Left renal pelvis (tissue), 4 donors: ENCODE measurements around the gene PSMC4. TPM values are rescaled to one million over a fixed set of nuclear protein-coding genes. Genes with fewer than 3 reads are reported as not detected.

Source experiments
- polyA plus RNA-seq, 4 donors: library from polyadenylated mRNA; unstranded; fragments of 120-200 nt; gene quantifications; one replicate each; pipeline ENCODE4 v1.2.1, GENCODE V29; 2013; ENCODE audit not compliant: insufficient read length in 4 of 4

The PSMC4 gene
- polyA plus RNA-seq, 4 donors: 55.3 to 103 (median 85.8) TPM

Other genes with a start within 250 kb of the PSMC4 start
- 1 to 10 TPM; 1.1 to 5.5 (median 1.5) TPM for gene CLC, start 233.1 kb upstream of the PSMC4 start, polyA plus RNA-seq
- not detected for gene LEUTX, start 192.3 kb upstream of the PSMC4 start, polyA plus RNA-seq
- 10 to 100 TPM; 20.5 to 38.7 (median 32.5) TPM for gene DYRK1B, start 137.0 kb upstream of the PSMC4 start, polyA plus RNA-seq
- 100 to 1,000 TPM; 285 to 358 (median 326) TPM for gene FBL, start 124.8 kb upstream of the PSMC4 start, polyA plus RNA-seq
- 1 to 10 TPM; 1.7 to 9.5 (median 6.1) TPM for gene FCGBP, start 36.5 kb upstream of the PSMC4 start, polyA plus RNA-seq
- gene ZNF546, start 25.9 kb downstream of the PSMC4 start, polyA plus RNA-seq: 10 to 100 TPM in 1 of 4 donors, 1 to 10 TPM in 3; 5.8 to 10.1 (median 7.1) TPM
- 10 to 100 TPM; 18.8 to 37.4 (median 25.3) TPM for gene ZNF780B, start 85.1 kb downstream of the PSMC4 start, polyA plus RNA-seq
- 10 to 100 TPM; 12.5 to 25.7 (median 19.8) TPM for gene ZNF780A, start 119.8 kb downstream of the PSMC4 start, polyA plus RNA-seq
- gene MAP3K10, start 220.3 kb downstream of the PSMC4 start, polyA plus RNA-seq: 10 to 100 TPM; 10.1 to 22.7 (median 14.3) TPM
- gene TTC9B, start 247.2 kb downstream of the PSMC4 start, polyA plus RNA-seq: under 1 TPM in 3 of 4 donors, not detected in 1; 0.05 to 0.20 (median 0.09) TPM